Osteocyte (in vitro differentiated cells): ENCODE results near the gene CNTNAP2. TPM values are rescaled to one million over a fixed set of nuclear protein-coding genes. Genes with fewer than 3 reads are reported as not detected.

ENCODE experiments used
- DNase-seq: peaks from one replicate; pipeline ENCODE4 v3.0.0; 2021; ENCODE audit warnings: mixed read lengths; ENCODE audit not compliant: unreplicated experiment; ENCODE audit errors: extremely low spot score
- H3K27ac Mint-ChIP-seq: one replicate; pipeline ENCODE4 v1.8.0; 2021; ENCODE audit warnings: mild to moderate bottlenecking, mixed read lengths; ENCODE audit not compliant: unreplicated experiment
- H3K27me3 Mint-ChIP-seq: one replicate; pipeline ENCODE4 v1.8.0; 2021; ENCODE audit warnings: mixed read lengths; ENCODE audit not compliant: unreplicated experiment
- H3K36me3 Mint-ChIP-seq: one replicate; pipeline ENCODE4 v1.8.0; 2021; ENCODE audit warnings: mixed read lengths; ENCODE audit not compliant: unreplicated experiment
- H3K4me1 Mint-ChIP-seq: one replicate; pipeline ENCODE4 v1.8.0; 2021; ENCODE audit warnings: mixed read lengths; ENCODE audit not compliant: unreplicated experiment
- H3K4me3 Mint-ChIP-seq: one replicate; pipeline ENCODE4 v1.8.0; 2021; ENCODE audit warnings: mild to moderate bottlenecking, moderate library complexity, mixed read lengths; ENCODE audit not compliant: unreplicated experiment
- H3K9me3 Mint-ChIP-seq: one replicate; pipeline ENCODE4 v1.8.0; 2021; ENCODE audit warnings: mixed read lengths; ENCODE audit not compliant: unreplicated experiment
- total RNA-seq: library from RNA; stranded (reverse); gene quantifications from 2 replicates; pipeline ENCODE4 v1.2.1, GENCODE V29; 2021
- TF ChIP-seq, protein P1 (sequence below): fragments of 200-600 bp; sonication (generic); IDR thresholded peaks from 2 replicates; pipeline ENCODE4 v1.5.0; 2021; ENCODE audit warnings: antibody characterized with exemption, mild to moderate bottlenecking, moderate library complexity

CNTNAP2 gene
- total RNA-seq, 1 donor from 2014 or later = 1.4 TPM

DNA sequence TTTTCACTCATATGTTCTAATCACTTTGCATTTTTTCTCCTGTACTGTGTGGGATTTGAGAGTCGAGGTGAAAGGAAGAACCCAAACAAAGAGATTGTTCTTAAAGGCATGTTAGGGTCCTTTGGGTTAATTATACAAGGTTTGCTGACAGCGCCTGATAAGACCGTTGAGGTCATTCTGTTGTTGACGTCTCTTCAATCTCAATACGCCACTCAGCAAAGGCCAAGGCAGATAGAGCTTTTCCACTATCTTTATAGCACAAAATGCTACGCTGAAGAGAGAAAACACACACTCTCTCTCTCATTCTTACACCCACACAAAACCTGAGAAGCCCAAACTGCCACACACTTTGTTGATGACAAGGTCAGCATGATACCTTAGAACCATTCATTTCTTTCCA, 228.7 kb downstream of the CNTNAP2 start:
- Mint-ChIP-seq H3K9me3 (peaks cover 10% of the 10 kb centered on the region), H3K27me3 (no peaks in the 10 kb centered on the region), H3K4me3 (no peak overlapping the region), H3K27ac (no peak overlapping the region), H3K4me1 (no peaks in the 10 kb centered on the region), H3K36me3 (no peaks in the 10 kb centered on the region)
- no peak for DNase-seq
- TF ChIP-seq, protein P1, sequence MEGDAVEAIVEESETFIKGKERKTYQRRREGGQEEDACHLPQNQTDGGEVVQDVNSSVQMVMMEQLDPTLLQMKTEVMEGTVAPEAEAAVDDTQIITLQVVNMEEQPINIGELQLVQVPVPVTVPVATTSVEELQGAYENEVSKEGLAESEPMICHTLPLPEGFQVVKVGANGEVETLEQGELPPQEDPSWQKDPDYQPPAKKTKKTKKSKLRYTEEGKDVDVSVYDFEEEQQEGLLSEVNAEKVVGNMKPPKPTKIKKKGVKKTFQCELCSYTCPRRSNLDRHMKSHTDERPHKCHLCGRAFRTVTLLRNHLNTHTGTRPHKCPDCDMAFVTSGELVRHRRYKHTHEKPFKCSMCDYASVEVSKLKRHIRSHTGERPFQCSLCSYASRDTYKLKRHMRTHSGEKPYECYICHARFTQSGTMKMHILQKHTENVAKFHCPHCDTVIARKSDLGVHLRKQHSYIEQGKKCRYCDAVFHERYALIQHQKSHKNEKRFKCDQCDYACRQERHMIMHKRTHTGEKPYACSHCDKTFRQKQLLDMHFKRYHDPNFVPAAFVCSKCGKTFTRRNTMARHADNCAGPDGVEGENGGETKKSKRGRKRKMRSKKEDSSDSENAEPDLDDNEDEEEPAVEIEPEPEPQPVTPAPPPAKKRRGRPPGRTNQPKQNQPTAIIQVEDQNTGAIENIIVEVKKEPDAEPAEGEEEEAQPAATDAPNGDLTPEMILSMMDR = no peak

DNA sequence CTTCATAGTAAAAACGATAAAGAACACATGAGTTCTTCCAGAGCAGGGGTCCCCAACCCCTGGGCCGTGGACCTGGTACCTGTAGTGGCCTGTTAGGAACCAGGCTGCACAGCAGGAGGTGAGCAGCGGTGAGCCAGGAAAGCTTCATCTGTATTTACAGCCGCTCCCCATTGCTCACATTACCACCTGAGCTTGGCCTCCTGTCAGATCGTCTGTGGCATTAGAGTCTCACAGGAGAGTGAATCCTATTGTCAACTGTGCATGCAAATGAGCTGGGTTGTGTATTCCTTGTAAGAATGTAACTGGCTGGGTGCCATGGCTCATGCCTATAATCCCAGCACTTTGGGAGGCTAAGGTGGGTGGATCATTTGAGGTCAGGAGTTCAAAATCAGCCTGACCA, 229.5 kb downstream of the CNTNAP2 start:
- no peaks in the 10 kb centered on the region for H3K27me3 Mint-ChIP-seq
- no peaks in the 10 kb centered on the region for H3K4me1 Mint-ChIP-seq
- no peak for DNase-seq
- no peak overlapping the region for H3K4me3 Mint-ChIP-seq
- TF ChIP-seq, protein P1 = no peak
- H3K27ac Mint-ChIP-seq = no peak overlapping the region
- peaks cover 10% of the 10 kb centered on the region for H3K9me3 Mint-ChIP-seq
- no peaks in the 10 kb centered on the region for H3K36me3 Mint-ChIP-seq

DNA sequence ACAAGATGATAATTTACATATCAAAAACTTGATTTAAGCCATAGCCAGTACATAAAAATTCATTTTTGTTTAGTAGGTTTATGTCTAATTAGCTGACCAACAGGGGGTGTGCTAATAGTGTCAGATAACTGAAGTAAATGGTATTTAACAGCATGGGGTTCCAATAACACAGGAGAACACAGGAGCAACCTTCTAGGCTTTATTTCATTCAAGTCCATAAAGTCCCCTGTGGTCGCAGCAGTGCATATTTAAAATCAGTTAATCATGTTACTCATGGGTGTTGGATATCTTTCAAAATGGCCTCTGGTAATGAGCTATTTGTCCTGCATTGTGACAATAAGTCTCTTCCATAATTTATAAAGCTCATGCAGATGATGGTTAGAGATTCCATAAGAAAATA, 238.6 kb downstream of the CNTNAP2 start:
- Mint-ChIP-seq H3K27ac (no peak overlapping the region), H3K27me3 (no peaks in the 10 kb centered on the region), H3K9me3 (peaks cover 19% of the 10 kb centered on the region), H3K4me1 (no peaks in the 10 kb centered on the region), H3K4me3 (no peak overlapping the region), H3K36me3 (no peaks in the 10 kb centered on the region)
- no peak for DNase-seq
- TF ChIP-seq, protein P1 = no peak

DNA sequence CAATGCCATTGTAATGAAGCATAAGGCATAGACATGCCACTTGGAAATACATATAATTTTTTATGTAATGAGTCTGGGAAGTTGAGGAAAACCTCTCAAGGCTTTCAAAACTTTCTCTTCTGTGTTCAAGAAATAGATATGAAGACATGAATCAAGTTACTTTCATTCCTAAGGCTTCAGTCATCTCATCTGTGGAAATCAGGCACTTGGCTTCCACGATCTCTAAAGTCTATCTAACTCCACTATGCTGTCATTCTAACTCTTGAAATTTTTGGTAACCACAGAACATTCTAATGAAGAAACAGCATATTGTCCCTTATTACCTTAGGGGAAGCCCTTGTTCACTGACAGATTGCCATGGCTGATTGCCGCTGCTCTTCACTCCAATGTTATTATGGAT, 242.6 kb downstream of the CNTNAP2 start:
- DNase-seq = no peak

DNA sequence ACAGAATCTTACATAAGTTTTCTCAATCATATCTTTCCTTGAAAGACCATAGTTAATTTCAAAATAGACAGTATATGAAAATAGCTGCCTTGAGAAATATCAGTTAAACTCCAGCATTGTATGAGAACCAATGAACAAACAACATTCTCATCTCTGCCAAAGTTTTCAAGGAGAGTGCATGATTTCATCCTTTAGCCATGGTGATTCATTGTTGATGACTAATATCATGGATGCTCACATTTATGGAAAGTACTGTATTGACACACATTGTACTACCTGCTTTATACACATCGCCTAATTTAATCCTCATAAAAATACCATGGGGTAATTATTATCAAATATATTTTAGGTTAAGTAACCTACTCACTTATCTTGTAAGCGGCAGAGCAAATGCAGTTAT, 250.3 kb downstream of the CNTNAP2 start:
- TF ChIP-seq, protein P1 = no peak
- Mint-ChIP-seq H3K4me3 (no peak overlapping the region), H3K27me3 (no peaks in the 10 kb centered on the region), H3K27ac (no peak overlapping the region), H3K4me1 (no peaks in the 10 kb centered on the region), H3K9me3 (peaks cover 16% of the 10 kb centered on the region), H3K36me3 (no peaks in the 10 kb centered on the region)
- DNase-seq = no peak

More for the DNA sequence above, 242.6 kb downstream of the CNTNAP2 start:
- no peak overlapping the region for H3K27ac Mint-ChIP-seq
- H3K36me3 Mint-ChIP-seq = no peaks in the 10 kb centered on the region
- peaks cover 32% of the 10 kb centered on the region for H3K9me3 Mint-ChIP-seq
- no peak overlapping the region for H3K4me3 Mint-ChIP-seq
- TF ChIP-seq, protein P1 = no peak
- H3K4me1 Mint-ChIP-seq = no peaks in the 10 kb centered on the region
- H3K27me3 Mint-ChIP-seq = no peaks in the 10 kb centered on the region
